ENCODE measurements around the gene ADNP2.

Gene ADNP2

GRCh38 chr18:80140455-80140985 is 31.5 kb downstream of the ADNP2 start:
- no peaks in the 10 kb centered on the region for H3K27me3 ChIP-seq (ENCODE audit: control insufficient read depth in 5 of 5, insufficient read depth in 4 of 5, low read length in 5 of 5)
- no peak overlapping the region for H3K27ac ChIP-seq (ENCODE audit: low read depth, low read length)
- H3K9ac ChIP-seq (ENCODE audit: low read length in 5 of 5) = no peak overlapping the region
- no peak overlapping the region for H3K4me3 ChIP-seq (ENCODE audit: low read depth in 1 of 5, low read length in 5 of 5)
- H3K4me1 ChIP-seq (ENCODE audit: control insufficient read depth in 5 of 5, insufficient read depth in 5 of 5, low read length in 5 of 5) = peaks cover 0 to 8% (median 0%) of the 10 kb centered on the region in 5 donors
- no peaks in the 10 kb centered on the region for H3K9me3 ChIP-seq (ENCODE audit: control insufficient read depth in 5 of 5, low read length in 5 of 5)
- peaks cover 12 to 49% (median 38%) of the 10 kb centered on the region in 5 donors for H3K36me3 ChIP-seq (ENCODE audit: control insufficient read depth in 5 of 5, insufficient read depth in 5 of 5, low read length in 5 of 5)

- H3K4me3 ChIP-seq (ENCODE audit: low read depth in 1 of 5, low read length in 5 of 5) = no peak overlapping the region
- H3K27ac ChIP-seq (ENCODE audit: low read depth, low read length) = no peak overlapping the region
- peaks cover 4 to 18% (median 11%) of the 10 kb centered on the region in 5 donors for H3K36me3 ChIP-seq (ENCODE audit: control insufficient read depth in 5 of 5, insufficient read depth in 5 of 5, low read length in 5 of 5)
- H3K9ac ChIP-seq (ENCODE audit: low read length in 5 of 5) = no peak overlapping the region
- no peaks in the 10 kb centered on the region for H3K9me3 ChIP-seq (ENCODE audit: control insufficient read depth in 5 of 5, low read length in 5 of 5)
- peaks cover 0 to 27% (median 20%) of the 10 kb centered on the region in 5 donors for H3K4me1 ChIP-seq (ENCODE audit: control insufficient read depth in 5 of 5, insufficient read depth in 5 of 5, low read length in 5 of 5)
- no peaks in the 10 kb centered on the region for H3K27me3 ChIP-seq (ENCODE audit: control insufficient read depth in 5 of 5, insufficient read depth in 4 of 5, low read length in 5 of 5)
Observed at GRCh38 chr18:80143881-80144280, 34.8 kb downstream of the ADNP2 start.

GRCh38 chr18:80145196-80145804 is 36.2 kb downstream of the ADNP2 start:
- no peak overlapping the region for H3K4me3 ChIP-seq (ENCODE audit: low read depth in 1 of 5, low read length in 5 of 5)
- H3K36me3 ChIP-seq (ENCODE audit: control insufficient read depth in 5 of 5, insufficient read depth in 5 of 5, low read length in 5 of 5) = peaks cover 0 to 8% (median 4%) of the 10 kb centered on the region in 5 donors
- no peak overlapping the region for H3K9ac ChIP-seq (ENCODE audit: low read length in 5 of 5)
- no peaks in the 10 kb centered on the region for H3K9me3 ChIP-seq (ENCODE audit: control insufficient read depth in 5 of 5, low read length in 5 of 5)
- no peaks in the 10 kb centered on the region for H3K27me3 ChIP-seq (ENCODE audit: control insufficient read depth in 5 of 5, insufficient read depth in 4 of 5, low read length in 5 of 5)
- peaks cover 0 to 29% (median 21%) of the 10 kb centered on the region in 5 donors for H3K4me1 ChIP-seq (ENCODE audit: control insufficient read depth in 5 of 5, insufficient read depth in 5 of 5, low read length in 5 of 5)
- H3K27ac ChIP-seq (ENCODE audit: low read depth, low read length) = no peak overlapping the region

DNA sequence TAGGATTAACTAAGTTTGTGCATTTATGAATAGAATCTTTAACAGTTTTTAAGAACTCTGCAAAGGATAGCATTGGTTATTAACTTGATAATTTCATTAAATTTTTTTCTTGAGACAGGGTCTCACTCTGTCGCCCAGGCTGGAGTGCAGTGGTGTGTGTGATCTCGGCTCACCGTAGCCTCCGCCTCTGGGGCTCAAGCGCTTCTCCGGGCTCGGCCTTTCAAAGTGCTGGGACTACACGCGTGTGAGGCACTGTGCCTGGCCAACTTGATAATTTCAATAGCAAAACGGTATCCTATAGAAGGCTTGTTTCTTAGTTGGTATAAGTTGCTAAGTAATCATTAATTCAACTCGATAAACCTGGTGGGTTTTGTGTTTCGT is 38.0 kb downstream of the ADNP2 start:
- H3K27me3 ChIP-seq (ENCODE audit: control insufficient read depth in 5 of 5, insufficient read depth in 4 of 5, low read length in 5 of 5) = no peaks in the 10 kb centered on the region
- H3K9ac ChIP-seq (ENCODE audit: low read length in 5 of 5) = peak overlapping the region in 1 of 5 donors; percentile 23
- H3K36me3 ChIP-seq (ENCODE audit: control insufficient read depth in 5 of 5, insufficient read depth in 5 of 5, low read length in 5 of 5) = peaks cover 0 to 4% (median 0%) of the 10 kb centered on the region in 5 donors
- H3K4me1 ChIP-seq (ENCODE audit: control insufficient read depth in 5 of 5, insufficient read depth in 5 of 5, low read length in 5 of 5) = peaks cover 0 to 29% (median 21%) of the 10 kb centered on the region in 5 donors
- no peak overlapping the region for H3K27ac ChIP-seq (ENCODE audit: low read depth, low read length)
- H3K9me3 ChIP-seq (ENCODE audit: control insufficient read depth in 5 of 5, low read length in 5 of 5) = no peaks in the 10 kb centered on the region
- H3K4me3 ChIP-seq (ENCODE audit: low read depth in 1 of 5, low read length in 5 of 5) = peak overlapping the region; percentile 23 to 95 (median 75)

DNA sequence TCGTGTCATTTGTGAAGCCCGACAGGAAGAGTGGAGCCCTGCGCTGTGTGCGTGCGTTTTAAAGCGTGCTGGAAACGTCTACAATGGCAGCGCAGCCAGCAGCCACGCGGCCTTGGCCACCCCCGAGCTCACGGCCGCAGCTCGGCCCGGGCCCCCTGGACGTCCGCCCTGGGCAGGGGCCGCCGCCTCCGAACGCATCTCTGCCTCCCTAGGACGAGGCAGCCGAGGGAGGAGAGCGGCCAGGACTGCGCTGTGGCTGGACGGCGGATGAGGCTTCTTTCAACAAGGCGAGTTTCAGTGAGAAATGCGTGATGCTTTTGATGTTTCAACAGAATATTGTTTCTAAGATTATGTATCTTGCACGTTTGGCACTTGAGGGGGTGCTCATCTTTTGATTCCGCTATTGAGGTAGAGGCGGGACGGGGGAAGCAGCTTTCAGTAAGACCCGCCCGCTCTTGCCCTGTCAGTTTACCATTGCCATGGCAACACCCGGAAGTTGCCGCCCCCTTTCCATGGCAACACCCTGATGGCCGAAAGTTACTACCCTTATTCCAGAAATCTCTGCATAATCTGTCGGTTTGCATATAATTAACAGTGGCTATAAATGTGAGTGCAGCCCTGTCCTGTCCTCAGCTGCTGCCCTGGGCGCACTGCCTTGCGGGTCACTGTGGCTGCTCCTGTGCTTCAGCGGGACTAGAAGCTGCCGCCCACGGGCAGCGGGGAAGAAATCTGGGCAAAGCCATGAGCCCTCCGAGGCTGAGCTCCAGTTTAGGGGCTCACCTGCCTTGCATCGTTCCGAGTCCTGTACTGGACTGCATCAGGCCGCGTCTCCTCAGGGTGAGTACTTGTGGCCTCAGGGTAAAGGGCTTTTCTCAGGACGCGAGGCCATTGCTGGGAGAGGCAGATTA is 38.6 kb downstream of the ADNP2 start:
- H3K9ac ChIP-seq (ENCODE audit: low read length in 5 of 5) = peak overlapping the region in 3 of 5 donors; percentile 23 to 58 (median 54)
- H3K9me3 ChIP-seq (ENCODE audit: control insufficient read depth in 5 of 5, low read length in 5 of 5) = no peaks in the 10 kb centered on the region
- no peak overlapping the region for H3K27ac ChIP-seq (ENCODE audit: low read depth, low read length)
- peaks cover 0 to 29% (median 21%) of the 10 kb centered on the region in 5 donors for H3K4me1 ChIP-seq (ENCODE audit: control insufficient read depth in 5 of 5, insufficient read depth in 5 of 5, low read length in 5 of 5)
- H3K4me3 ChIP-seq (ENCODE audit: low read depth in 1 of 5, low read length in 5 of 5) = peak overlapping the region; percentile 70 to 95 (median 77)
- no peaks in the 10 kb centered on the region for H3K27me3 ChIP-seq (ENCODE audit: control insufficient read depth in 5 of 5, insufficient read depth in 4 of 5, low read length in 5 of 5)
- peaks cover 0 to 4% (median 0%) of the 10 kb centered on the region in 5 donors for H3K36me3 ChIP-seq (ENCODE audit: control insufficient read depth in 5 of 5, insufficient read depth in 5 of 5, low read length in 5 of 5)

DNA sequence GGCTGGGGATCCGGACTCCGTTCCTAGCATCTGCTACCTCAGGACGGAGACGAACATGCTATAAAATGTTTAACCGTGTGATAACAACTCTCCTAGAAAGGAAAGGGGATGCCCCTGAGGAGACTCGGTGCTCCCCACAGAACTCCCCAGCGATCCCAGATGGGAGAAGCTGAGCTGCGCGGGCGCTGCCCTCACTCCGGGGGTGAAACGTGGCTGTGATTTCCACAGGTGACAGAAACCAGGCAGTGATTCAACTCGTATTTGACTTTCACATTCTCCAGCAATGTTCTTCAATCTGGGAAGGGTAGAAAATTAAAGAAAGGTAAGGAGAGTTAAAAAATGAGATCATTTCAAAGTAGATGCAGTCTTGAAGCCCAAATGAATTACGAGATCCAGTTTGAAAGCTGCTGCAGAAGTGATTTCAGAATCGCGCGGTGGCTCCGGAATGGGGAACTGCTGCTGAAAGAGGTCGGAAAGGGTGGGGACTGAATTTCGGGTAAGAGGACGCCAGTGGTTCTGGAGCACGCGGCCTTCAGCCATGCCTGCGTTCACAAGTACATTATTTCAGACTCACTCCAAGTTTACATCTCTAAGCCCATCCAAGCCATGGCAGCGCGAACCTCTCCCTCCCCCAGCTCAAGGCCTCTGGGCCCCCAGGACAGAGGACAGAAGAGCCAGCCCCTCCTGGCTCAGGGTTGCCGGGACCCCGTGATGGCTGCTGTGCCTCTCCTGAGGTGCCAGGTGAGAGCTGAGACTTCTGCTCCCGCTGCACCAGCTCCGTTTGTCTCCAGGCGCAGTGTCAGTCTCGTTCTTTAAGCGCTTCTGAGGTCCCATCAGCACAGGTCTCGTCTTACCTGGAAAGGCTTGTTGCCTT is 39.5 kb downstream of the ADNP2 start:
- H3K4me3 ChIP-seq (ENCODE audit: low read depth in 1 of 5, low read length in 5 of 5) = peak overlapping the region; percentile 70 to 95 (median 77)
- no peak overlapping the region for H3K27ac ChIP-seq (ENCODE audit: low read depth, low read length)
- H3K4me1 ChIP-seq (ENCODE audit: control insufficient read depth in 5 of 5, insufficient read depth in 5 of 5, low read length in 5 of 5) = peaks cover 0 to 29% (median 21%) of the 10 kb centered on the region in 5 donors
- H3K36me3 ChIP-seq (ENCODE audit: control insufficient read depth in 5 of 5, insufficient read depth in 5 of 5, low read length in 5 of 5) = peaks cover 0 to 4% (median 0%) of the 10 kb centered on the region in 5 donors
- H3K27me3 ChIP-seq (ENCODE audit: control insufficient read depth in 5 of 5, insufficient read depth in 4 of 5, low read length in 5 of 5) = no peaks in the 10 kb centered on the region
- H3K9me3 ChIP-seq (ENCODE audit: control insufficient read depth in 5 of 5, low read length in 5 of 5) = no peaks in the 10 kb centered on the region
- peak overlapping the region in 3 of 5 donors; percentile 23 to 54 (median 45) for H3K9ac ChIP-seq (ENCODE audit: low read length in 5 of 5)

GRCh38 chr18:80149667-80150066 is 40.6 kb downstream of the ADNP2 start:
- H3K27me3 ChIP-seq (ENCODE audit: control insufficient read depth in 5 of 5, insufficient read depth in 4 of 5, low read length in 5 of 5) = no peaks in the 10 kb centered on the region
- no peaks in the 10 kb centered on the region for H3K9me3 ChIP-seq (ENCODE audit: control insufficient read depth in 5 of 5, low read length in 5 of 5)
- no peak overlapping the region for H3K4me3 ChIP-seq (ENCODE audit: low read depth in 1 of 5, low read length in 5 of 5)
- H3K9ac ChIP-seq (ENCODE audit: low read length in 5 of 5) = no peak overlapping the region
- H3K36me3 ChIP-seq (ENCODE audit: control insufficient read depth in 5 of 5, insufficient read depth in 5 of 5, low read length in 5 of 5) = peaks cover 0 to 4% (median 0%) of the 10 kb centered on the region in 5 donors
- peaks cover 0 to 25% (median 21%) of the 10 kb centered on the region in 5 donors for H3K4me1 ChIP-seq (ENCODE audit: control insufficient read depth in 5 of 5, insufficient read depth in 5 of 5, low read length in 5 of 5)
- no peak overlapping the region for H3K27ac ChIP-seq (ENCODE audit: low read depth, low read length)

- no peak overlapping the region for H3K9ac ChIP-seq (ENCODE audit: low read length in 5 of 5)
- H3K27ac ChIP-seq (ENCODE audit: low read depth, low read length) = no peak overlapping the region
- H3K4me3 ChIP-seq (ENCODE audit: low read depth in 1 of 5, low read length in 5 of 5) = no peak overlapping the region
- H3K9me3 ChIP-seq (ENCODE audit: control insufficient read depth in 5 of 5, low read length in 5 of 5) = no peaks in the 10 kb centered on the region
- H3K27me3 ChIP-seq (ENCODE audit: control insufficient read depth in 5 of 5, insufficient read depth in 4 of 5, low read length in 5 of 5) = no peaks in the 10 kb centered on the region
- peaks cover 0 to under 1% (median 0%) of the 10 kb centered on the region in 5 donors for H3K4me1 ChIP-seq (ENCODE audit: control insufficient read depth in 5 of 5, insufficient read depth in 5 of 5, low read length in 5 of 5)
- H3K36me3 ChIP-seq (ENCODE audit: control insufficient read depth in 5 of 5, insufficient read depth in 5 of 5, low read length in 5 of 5) = no peaks in the 10 kb centered on the region
Observed at GRCh38 chr18:80154293-80154692, 45.2 kb downstream of the ADNP2 start.

- Histone ChIP-seq H3K36me3 (ENCODE audit: control insufficient read depth in 5 of 5, insufficient read depth in 5 of 5, low read length in 5 of 5) (no peaks in the 10 kb centered on the region), H3K4me3 (ENCODE audit: low read depth in 1 of 5, low read length in 5 of 5) (no peak overlapping the region), H3K4me1 (ENCODE audit: control insufficient read depth in 5 of 5, insufficient read depth in 5 of 5, low read length in 5 of 5) (peaks cover 0 to 8% (median 7%) of the 10 kb centered on the region in 5 donors), H3K9ac (ENCODE audit: low read length in 5 of 5) (no peak overlapping the region), H3K27me3 (ENCODE audit: control insufficient read depth in 5 of 5, insufficient read depth in 4 of 5, low read length in 5 of 5) (peaks cover 0 to 12% (median 0%) of the 10 kb centered on the region in 5 donors), H3K27ac (ENCODE audit: low read depth, low read length) (no peak overlapping the region), H3K9me3 (ENCODE audit: control insufficient read depth in 5 of 5, low read length in 5 of 5) (no peaks in the 10 kb centered on the region)
Observed at GRCh38 chr18:80157708-80158343, 48.8 kb downstream of the ADNP2 start.

All from subcutaneous abdominal adipose tissue (tissue), 5 donors.